ENCODE measurements around the gene SZT2. TPM values are rescaled to one million over a fixed set of nuclear protein-coding genes. Genes with fewer than 3 reads are reported as not detected.

Gene SZT2
- total RNA-seq, 1 donor from 2014 or later, result 63.6 TPM

- no peaks in the 10 kb centered on the region for H3K9me3 Mint-ChIP-seq (ENCODE audit: unreplicated experiment)
- H3K4me1 Mint-ChIP-seq (ENCODE audit: unreplicated experiment), result no peaks in the 10 kb centered on the region
- DNase-seq (ENCODE audit: extremely low spot score, unreplicated experiment), result no peak
- peaks cover 13% of the 10 kb centered on the region for H3K36me3 Mint-ChIP-seq (ENCODE audit: unreplicated experiment)
- H3K27ac Mint-ChIP-seq (ENCODE audit: unreplicated experiment), result no peak overlapping the region
- TF ChIP-seq CTCF (IDR thresholded peaks at IDR 0.05), result no peak
- no peak overlapping the region for H3K4me3 Mint-ChIP-seq (ENCODE audit: unreplicated experiment)
- no peaks in the 10 kb centered on the region for H3K27me3 Mint-ChIP-seq (ENCODE audit: unreplicated experiment)
These were observed 26.2 kb downstream of the SZT2 start for GRCh38 chr1:43415901-43416300.

DNA sequence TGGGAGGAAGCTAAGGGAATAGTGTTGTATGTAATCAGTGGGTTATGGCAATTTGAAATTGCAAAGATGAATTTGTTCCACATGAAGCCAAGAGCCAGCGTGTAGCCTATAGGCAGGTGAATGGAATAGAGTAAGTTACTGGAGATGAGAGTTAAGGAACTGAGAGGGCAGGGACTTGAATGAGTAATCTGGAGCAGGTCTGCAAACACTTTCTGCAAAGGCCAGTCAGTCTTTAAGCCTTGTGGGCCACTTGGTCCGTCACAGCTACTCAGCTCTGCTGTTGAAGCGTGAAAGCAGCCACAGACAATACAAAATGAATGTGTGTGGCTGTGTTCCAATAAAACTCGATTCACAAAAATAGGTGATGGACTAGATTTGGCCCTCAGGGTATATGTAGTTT lies 29.2 kb downstream of the SZT2 start:
- H3K36me3 Mint-ChIP-seq (ENCODE audit: unreplicated experiment), result peaks cover 19% of the 10 kb centered on the region
- H3K27ac Mint-ChIP-seq (ENCODE audit: unreplicated experiment), result no peak overlapping the region
- no peak for DNase-seq (ENCODE audit: extremely low spot score, unreplicated experiment)
- no peak overlapping the region for H3K4me3 Mint-ChIP-seq (ENCODE audit: unreplicated experiment)
- no peaks in the 10 kb centered on the region for H3K4me1 Mint-ChIP-seq (ENCODE audit: unreplicated experiment)
- H3K27me3 Mint-ChIP-seq (ENCODE audit: unreplicated experiment), result no peaks in the 10 kb centered on the region
- no peaks in the 10 kb centered on the region for H3K9me3 Mint-ChIP-seq (ENCODE audit: unreplicated experiment)
- no peak for TF ChIP-seq CTCF (IDR thresholded peaks at IDR 0.05)

- Mint-ChIP-seq H3K36me3 (ENCODE audit: unreplicated experiment) (peaks cover 22% of the 10 kb centered on the region), H3K4me3 (ENCODE audit: unreplicated experiment) (no peak overlapping the region), H3K9me3 (ENCODE audit: unreplicated experiment) (no peaks in the 10 kb centered on the region), H3K4me1 (ENCODE audit: unreplicated experiment) (no peaks in the 10 kb centered on the region), H3K27me3 (ENCODE audit: unreplicated experiment) (no peaks in the 10 kb centered on the region), H3K27ac (ENCODE audit: unreplicated experiment) (no peak overlapping the region)
- TF ChIP-seq CTCF (IDR thresholded peaks at IDR 0.05), result no peak
- DNase-seq (ENCODE audit: extremely low spot score, unreplicated experiment), result no peak
These were observed 30.1 kb downstream of the SZT2 start for GRCh38 chr1:43419627-43420425.

GRCh38 chr1:43420874-43421273 lies 31.2 kb downstream of the SZT2 start:
- H3K27me3 Mint-ChIP-seq (ENCODE audit: unreplicated experiment), result no peaks in the 10 kb centered on the region
- no peak for TF ChIP-seq CTCF (IDR thresholded peaks at IDR 0.05)
- H3K36me3 Mint-ChIP-seq (ENCODE audit: unreplicated experiment), result peaks cover 24% of the 10 kb centered on the region
- H3K9me3 Mint-ChIP-seq (ENCODE audit: unreplicated experiment), result no peaks in the 10 kb centered on the region
- H3K4me1 Mint-ChIP-seq (ENCODE audit: unreplicated experiment), result no peaks in the 10 kb centered on the region
- no peak for DNase-seq (ENCODE audit: extremely low spot score, unreplicated experiment)
- H3K27ac Mint-ChIP-seq (ENCODE audit: unreplicated experiment), result no peak overlapping the region
- no peak overlapping the region for H3K4me3 Mint-ChIP-seq (ENCODE audit: unreplicated experiment)

GRCh38 chr1:43421396-43421795 lies 31.7 kb downstream of the SZT2 start:
- no peaks in the 10 kb centered on the region for H3K27me3 Mint-ChIP-seq (ENCODE audit: unreplicated experiment)
- no peaks in the 10 kb centered on the region for H3K4me1 Mint-ChIP-seq (ENCODE audit: unreplicated experiment)
- no peak overlapping the region for H3K4me3 Mint-ChIP-seq (ENCODE audit: unreplicated experiment)
- no peak for TF ChIP-seq CTCF (IDR thresholded peaks at IDR 0.05)
- H3K27ac Mint-ChIP-seq (ENCODE audit: unreplicated experiment), result no peak overlapping the region
- no peak for DNase-seq (ENCODE audit: extremely low spot score, unreplicated experiment)
- peaks cover 29% of the 10 kb centered on the region for H3K36me3 Mint-ChIP-seq (ENCODE audit: unreplicated experiment)
- H3K9me3 Mint-ChIP-seq (ENCODE audit: unreplicated experiment), result no peaks in the 10 kb centered on the region
